WERI-Rb-1 (cell line): ENCODE results near the gene INF2.
"Not testable (repeated sequence)": the region's sequence is repeated elsewhere in the genome, so short reads cannot be mapped to it uniquely, and the experiment has no call there.

Source experiments
- DNase-seq: peaks from one replicate; pipeline ENCODE4 v3.0.0-alpha.2; 2020
- H3K27ac ChIP-seq: fragments of 250-450 bp; sonication (Bioruptor Pico); 2 replicates; pipeline ENCODE4 v1.5.1; 2020; ENCODE audit warnings: mild to moderate bottlenecking, moderate library complexity
- H3K27me3 ChIP-seq: fragments of 250-450 bp; sonication (Bioruptor Pico); 2 replicates; pipeline ENCODE4 v1.5.1; 2021; ENCODE audit warnings: mild to moderate bottlenecking, low read depth, moderate library complexity; ENCODE audit not compliant: insufficient read depth, severe bottlenecking
- H3K36me3 ChIP-seq: fragments of 250-450 bp; sonication (Bioruptor Pico); 2 replicates; pipeline ENCODE4 v1.5.1; 2020; ENCODE audit warnings: mild to moderate bottlenecking, moderate library complexity
- H3K4me3 ChIP-seq: 2 replicates; pipeline ENCODE4 v1.5.1; 2011; ENCODE audit warnings: low read depth, mild to moderate bottlenecking, control low read depth, low read length
- H3K9me3 ChIP-seq: fragments of 250-450 bp; sonication (Bioruptor Pico); 2 replicates; pipeline ENCODE4 v1.5.1; 2021; ENCODE audit warnings: mild to moderate bottlenecking, moderate library complexity; ENCODE audit not compliant: severe bottlenecking
- TF ChIP-seq, protein P1 (sequence below): IDR thresholded peaks from 2 replicates; pipeline ENCODE4 v1.5.1; 2011; ENCODE audit warnings: low read depth, mild to moderate bottlenecking, control low read depth, inconsistent platforms, low read length

The INF2 gene

GRCh38 chr14:104746071-104746545 is 56.7 kb downstream of the INF2 start:
- DNase-seq, result no peak
- no peaks in the 10 kb centered on the region for H3K36me3 ChIP-seq
- no peaks in the 10 kb centered on the region for H3K27me3 ChIP-seq
- peaks cover 3% of the 10 kb centered on the region for H3K9me3 ChIP-seq
- no peak overlapping the region for H3K4me3 ChIP-seq
- TF ChIP-seq, protein P1, sequence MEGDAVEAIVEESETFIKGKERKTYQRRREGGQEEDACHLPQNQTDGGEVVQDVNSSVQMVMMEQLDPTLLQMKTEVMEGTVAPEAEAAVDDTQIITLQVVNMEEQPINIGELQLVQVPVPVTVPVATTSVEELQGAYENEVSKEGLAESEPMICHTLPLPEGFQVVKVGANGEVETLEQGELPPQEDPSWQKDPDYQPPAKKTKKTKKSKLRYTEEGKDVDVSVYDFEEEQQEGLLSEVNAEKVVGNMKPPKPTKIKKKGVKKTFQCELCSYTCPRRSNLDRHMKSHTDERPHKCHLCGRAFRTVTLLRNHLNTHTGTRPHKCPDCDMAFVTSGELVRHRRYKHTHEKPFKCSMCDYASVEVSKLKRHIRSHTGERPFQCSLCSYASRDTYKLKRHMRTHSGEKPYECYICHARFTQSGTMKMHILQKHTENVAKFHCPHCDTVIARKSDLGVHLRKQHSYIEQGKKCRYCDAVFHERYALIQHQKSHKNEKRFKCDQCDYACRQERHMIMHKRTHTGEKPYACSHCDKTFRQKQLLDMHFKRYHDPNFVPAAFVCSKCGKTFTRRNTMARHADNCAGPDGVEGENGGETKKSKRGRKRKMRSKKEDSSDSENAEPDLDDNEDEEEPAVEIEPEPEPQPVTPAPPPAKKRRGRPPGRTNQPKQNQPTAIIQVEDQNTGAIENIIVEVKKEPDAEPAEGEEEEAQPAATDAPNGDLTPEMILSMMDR, result no peak
- no peak overlapping the region for H3K27ac ChIP-seq

GRCh38 chr14:104746934-104747481 is 57.6 kb downstream of the INF2 start:
- Histone ChIP-seq H3K9me3 (peaks cover 11% of the 10 kb centered on the region), H3K27ac (no peak overlapping the region), H3K36me3 (peaks cover under 1% of the 10 kb centered on the region), H3K27me3 (no peaks in the 10 kb centered on the region), H3K4me3 (no peak overlapping the region)
- no peak for DNase-seq
- TF ChIP-seq, protein P1, result no peak

DNA sequence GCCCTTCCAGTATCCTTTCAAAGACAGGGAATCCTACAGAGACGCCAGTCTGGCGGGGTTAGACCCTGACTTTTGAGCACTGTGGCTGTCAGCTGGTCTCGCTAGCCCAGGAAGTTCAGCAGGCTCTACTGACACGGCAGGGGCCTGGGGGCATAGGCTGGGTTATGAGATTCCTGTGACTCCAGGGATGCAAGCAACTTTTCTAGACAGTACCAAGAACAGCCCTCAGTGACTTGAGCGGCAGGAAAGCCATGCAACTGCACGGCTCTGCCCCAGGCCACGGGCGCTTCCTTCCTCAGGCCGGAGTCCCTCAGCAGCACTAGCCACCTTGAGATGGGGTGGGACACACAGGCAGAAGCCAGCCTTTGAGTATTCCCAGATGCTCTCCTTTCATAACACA is 58.5 kb downstream of the INF2 start:
- no peak for DNase-seq
- TF ChIP-seq, protein P1, result no peak
- no peak overlapping the region for H3K27ac ChIP-seq
- peaks cover 14% of the 10 kb centered on the region for H3K9me3 ChIP-seq
- no peaks in the 10 kb centered on the region for H3K27me3 ChIP-seq
- H3K36me3 ChIP-seq, result peaks cover 4% of the 10 kb centered on the region
- no peak overlapping the region for H3K4me3 ChIP-seq

GRCh38 chr14:104749111-104749649 is 59.8 kb downstream of the INF2 start:
- Histone ChIP-seq H3K27me3 (no peaks in the 10 kb centered on the region), H3K27ac (no peak overlapping the region), H3K9me3 (peaks cover 14% of the 10 kb centered on the region), H3K36me3 (peaks cover 9% of the 10 kb centered on the region), H3K4me3 (no peak overlapping the region)
- DNase-seq, result peak; percentile 72
- TF ChIP-seq, protein P1, result 0 out of 2 replicates have a peak, but pooled peaks have one; percentile 14

GRCh38 chr14:104750056-104750752 is 60.8 kb downstream of the INF2 start:
- H3K9me3 ChIP-seq, result peaks cover 14% of the 10 kb centered on the region
- peaks cover 16% of the 10 kb centered on the region for H3K36me3 ChIP-seq
- H3K4me3 ChIP-seq, result no peak overlapping the region
- no peak for DNase-seq
- no peaks in the 10 kb centered on the region for H3K27me3 ChIP-seq
- TF ChIP-seq, protein P1, result no peak
- H3K27ac ChIP-seq, result no peak overlapping the region

- Histone ChIP-seq H3K36me3 (peaks cover 21% of the 10 kb centered on the region), H3K9me3 (peaks cover 14% of the 10 kb centered on the region)
- not testable (repeated sequence) for DNase-seq, H3K27me3 ChIP-seq, H3K4me3 ChIP-seq, H3K27ac ChIP-seq
Measured at GRCh38 chr14:104750753-104751057, 61.3 kb downstream of the INF2 start.
